Nucleus accumbens (tissue), 56 donors: ENCODE measurements around the gene DAP.
"Not testable (repeated sequence)": the region's sequence is repeated elsewhere in the genome, so short reads cannot be mapped to it uniquely, and the experiment has no call there.

Source experiments
- DNase-seq, 56 donors: peaks; one replicate each; lab custom pipeline; 2025; lab: John Stamatoyannopoulos, UW

The DAP gene

GRCh38 chr5:10736354-10736753, 24.7 kb downstream of the DAP start:
- DNase-seq: no peak

- DNase-seq: no peak
These were observed 25.3 kb downstream of the DAP start for GRCh38 chr5:10735569-10736276.

- no peak for DNase-seq
These were observed 26.1 kb downstream of the DAP start for GRCh38 chr5:10734832-10735523.

- DNase-seq: no peak
These were observed 26.9 kb downstream of the DAP start for GRCh38 chr5:10734037-10734709.

GRCh38 chr5:10733426-10733825, 27.6 kb downstream of the DAP start:
- DNase-seq: no peak

- DNase-seq: no peak
These were observed 29.1 kb downstream of the DAP start for GRCh38 chr5:10731913-10732312.

- no peak for DNase-seq
These were observed 31.0 kb downstream of the DAP start for GRCh38 chr5:10730043-10730351.

- peak in 4 of 56 donors; percentile 1 to 29 (median 10) for DNase-seq
These were observed 31.6 kb downstream of the DAP start for GRCh38 chr5:10729320-10730042.

GRCh38 chr5:10728679-10729078, 32.4 kb downstream of the DAP start:
- no peak for DNase-seq

- DNase-seq: no peak
These were observed 33.2 kb downstream of the DAP start for GRCh38 chr5:10727861-10728260.

GRCh38 chr5:10726913-10727517, 34.0 kb downstream of the DAP start:
- no peak for DNase-seq

- no peak for DNase-seq
These were observed 34.7 kb downstream of the DAP start for GRCh38 chr5:10726179-10726912.

- DNase-seq: no peak
These were observed 35.4 kb downstream of the DAP start for GRCh38 chr5:10725636-10726035.

- DNase-seq: peak in 8 of 56 donors; percentile 12 to 28 (median 17)
These were observed 36.1 kb downstream of the DAP start for GRCh38 chr5:10724781-10725507.

- DNase-seq: no peak
These were observed 37.5 kb downstream of the DAP start for GRCh38 chr5:10723514-10723913.

- DNase-seq: not testable (repeated sequence)
These were observed 40.3 kb downstream of the DAP start for GRCh38 chr5:10720766-10721165.

GRCh38 chr5:10719965-10720364, 41.1 kb downstream of the DAP start:
- no peak for DNase-seq

GRCh38 chr5:10718617-10719016, 42.4 kb downstream of the DAP start:
- DNase-seq: not testable (repeated sequence)

GRCh38 chr5:10716825-10717224, 44.2 kb downstream of the DAP start:
- DNase-seq: not testable (repeated sequence)
